GM12892 (cell line): Measurements from ENCODE around the gene SPIRE1.

ENCODE experiments used
- DNase-seq: peaks from one replicate; pipeline ENCODE4 v3.0.0; 2011; ENCODE audit not compliant: insufficient read length
- FAIRE-seq: peaks from 2 replicates; lab custom pipeline; 2011; peaks lifted over from hg19 to GRCh38; lab: Jason Lieb, UNC
- POLR2A ChIP-seq: IDR thresholded peaks from 2 replicates; pipeline ENCODE4 v1.6.1; 2011; ENCODE audit warnings: low read depth, low read length, control low read depth
- POLR2AphosphoS5 ChIP-seq: IDR thresholded peaks from 2 replicates; pipeline ENCODE4 v1.6.1; 2011; ENCODE audit warnings: low read depth, low read length, control low read depth
- TAF1 ChIP-seq: IDR thresholded peaks from 2 replicates; pipeline ENCODE4 v1.6.1; 2011; ENCODE audit warnings: low read depth, mild to moderate bottlenecking, control low read depth, low read length, borderline replicate concordance

The SPIRE1 gene

GRCh38 chr18:12593866-12594265, 64.0 kb downstream of the SPIRE1 start:
- DNase-seq (no peak), FAIRE-seq (no peak)
- TF ChIP-seq POLR2A = no peak
- TF ChIP-seq TAF1 = no peak
- no peak for TF ChIP-seq POLR2AphosphoS5

- DNase-seq = no peak
- TF ChIP-seq TAF1 = no peak
- no peak for TF ChIP-seq POLR2AphosphoS5
- TF ChIP-seq POLR2A = no peak
- FAIRE-seq = no peak
These were observed 65.2 kb downstream of the SPIRE1 start for GRCh38 chr18:12592597-12593127.

GRCh38 chr18:12589448-12589847, 68.5 kb downstream of the SPIRE1 start:
- FAIRE-seq (no peak), DNase-seq (no peak)
- no peak for TF ChIP-seq TAF1
- no peak for TF ChIP-seq POLR2AphosphoS5
- TF ChIP-seq POLR2A = no peak

GRCh38 chr18:12586956-12587355, 71.0 kb downstream of the SPIRE1 start:
- DNase-seq = no peak
- TF ChIP-seq POLR2AphosphoS5 = no peak
- TF ChIP-seq POLR2A = no peak
- no peak for TF ChIP-seq TAF1
- FAIRE-seq = no peak

GRCh38 chr18:12585218-12585617, 72.7 kb downstream of the SPIRE1 start:
- DNase-seq (no peak), FAIRE-seq (no peak)
- TF ChIP-seq POLR2AphosphoS5 = no peak

GRCh38 chr18:12580630-12581342, 77.1 kb downstream of the SPIRE1 start:
- DNase-seq = no peak
- FAIRE-seq = no peak
- TF ChIP-seq POLR2AphosphoS5 (no peak), TAF1 (no peak), POLR2A (no peak)

- no peak for TF ChIP-seq POLR2AphosphoS5
- no peak for TF ChIP-seq POLR2A
- TF ChIP-seq TAF1 = no peak
- FAIRE-seq (no peak), DNase-seq (no peak)
These were observed 78.1 kb downstream of the SPIRE1 start for GRCh38 chr18:12579775-12580174.

- no peak for FAIRE-seq
- TF ChIP-seq POLR2AphosphoS5 (no peak), POLR2A (no peak), TAF1 (no peak)
- no peak for DNase-seq
These were observed 80.1 kb downstream of the SPIRE1 start for GRCh38 chr18:12577848-12578247.

- FAIRE-seq = no peak
- no peak for TF ChIP-seq POLR2AphosphoS5
- TF ChIP-seq POLR2A = no peak
- no peak for TF ChIP-seq TAF1
- DNase-seq = no peak
These were observed 83.3 kb downstream of the SPIRE1 start for GRCh38 chr18:12574494-12575185.

GRCh38 chr18:12571630-12572029, 86.3 kb downstream of the SPIRE1 start:
- no peak for TF ChIP-seq POLR2AphosphoS5
- TF ChIP-seq TAF1 = no peak
- TF ChIP-seq POLR2A = no peak
- DNase-seq (no peak), FAIRE-seq (no peak)

- TF ChIP-seq TAF1 (no peak), POLR2A (no peak), POLR2AphosphoS5 (no peak)
- no peak for FAIRE-seq
- DNase-seq = no peak
These were observed 88.1 kb downstream of the SPIRE1 start for GRCh38 chr18:12569791-12570190.

GRCh38 chr18:12567849-12568248, 90.1 kb downstream of the SPIRE1 start:
- TF ChIP-seq TAF1 (no peak), POLR2AphosphoS5 (no peak), POLR2A (no peak)
- FAIRE-seq (no peak), DNase-seq (no peak)
